DOHH2 (cell line): ENCODE data around the gene TRIML1.

Experiments
- H3F3A ChIP-seq: fragments of 200-600 bp; sonication (generic), shearing (Covaris generic); 2 replicates; pipeline ENCODE4 v1.6.0; 2016; ENCODE audit warnings: antibody characterized with exemption, mild to moderate bottlenecking; ENCODE audit not compliant: control insufficient read depth, insufficient read depth
- H3K27ac ChIP-seq: fragments of 200-600 bp; sonication (generic); 2 replicates; pipeline ENCODE4 v1.5.1; 2014; ENCODE audit warnings: low read depth, mild to moderate bottlenecking, low read length, moderate library complexity
- H3K27me3 ChIP-seq: fragments of 200-600 bp; sonication (generic); 2 replicates; pipeline ENCODE4 v1.6.1; 2014; ENCODE audit warnings: mild to moderate bottlenecking, low read length, mixed read lengths; ENCODE audit not compliant: control insufficient read depth
- H3K36me3 ChIP-seq: fragments of 200-600 bp; sonication (generic); 2 replicates; pipeline ENCODE4 v1.6.1; 2014; ENCODE audit warnings: mild to moderate bottlenecking, low read length, moderate library complexity, mixed read lengths; ENCODE audit not compliant: control insufficient read depth
- H3K4me1 ChIP-seq: fragments of 200-600 bp; sonication (generic); 2 replicates; pipeline ENCODE4 v1.6.1; 2014; ENCODE audit warnings: mild to moderate bottlenecking, low read length, mixed read lengths; ENCODE audit not compliant: control insufficient read depth
- H3K4me2 ChIP-seq: fragments of 200-600 bp; sonication (generic); 2 replicates; pipeline ENCODE4 v1.6.0; 2014; ENCODE audit warnings: mild to moderate bottlenecking, low read length, moderate library complexity
- H3K4me3 ChIP-seq: fragments of 200-600 bp; sonication (generic); 2 replicates; pipeline ENCODE4 v1.5.1; 2014; ENCODE audit warnings: mild to moderate bottlenecking, low read length, mixed read lengths
- H3K79me2 ChIP-seq: fragments of 200-600 bp; sonication (generic); 2 replicates; pipeline ENCODE4 v1.6.1; 2014; ENCODE audit warnings: mild to moderate bottlenecking, low read length, mixed read lengths; ENCODE audit not compliant: control insufficient read depth
- H3K9me2 ChIP-seq: fragments of 200-600 bp; sonication (generic); replicated peaks from 2 replicates; pipeline ENCODE4 v1.6.1; 2014; ENCODE audit warnings: mild to moderate bottlenecking, low read length, mixed read lengths; ENCODE audit not compliant: control insufficient read depth
- H3K9me3 ChIP-seq: fragments of 200-600 bp; sonication (generic); 2 replicates; pipeline ENCODE4 v1.6.1; 2014; ENCODE audit warnings: antibody characterized with exemption, low read length, mixed read lengths; ENCODE audit not compliant: control insufficient read depth, insufficient read depth
- H4K20me1 ChIP-seq: fragments of 200-600 bp; sonication (generic); 2 replicates; pipeline ENCODE4 v1.6.0; 2014; ENCODE audit warnings: low read depth, mild to moderate bottlenecking, antibody characterized with exemption, low read length, moderate library complexity; ENCODE audit not compliant: control insufficient read depth, insufficient read depth
- EZH2phosphoT487 ChIP-seq: fragments of 200-600 bp; sonication (generic); IDR thresholded peaks from 2 replicates; pipeline ENCODE4 v1.6.1; 2017; ENCODE audit warnings: borderline replicate concordance, mild to moderate bottlenecking, antibody characterized with exemption, low read length, moderate library complexity, mixed read lengths
- TF ChIP-seq, protein P1 (sequence below): fragments of 200-600 bp; sonication (generic); IDR thresholded peaks from one replicate; pipeline ENCODE4 v1.5.1; 2014; ENCODE audit warnings: antibody characterized with exemption, mild to moderate bottlenecking, low read depth, low read length; ENCODE audit not compliant: poor library complexity, severe bottlenecking

TRIML1 gene

DNA sequence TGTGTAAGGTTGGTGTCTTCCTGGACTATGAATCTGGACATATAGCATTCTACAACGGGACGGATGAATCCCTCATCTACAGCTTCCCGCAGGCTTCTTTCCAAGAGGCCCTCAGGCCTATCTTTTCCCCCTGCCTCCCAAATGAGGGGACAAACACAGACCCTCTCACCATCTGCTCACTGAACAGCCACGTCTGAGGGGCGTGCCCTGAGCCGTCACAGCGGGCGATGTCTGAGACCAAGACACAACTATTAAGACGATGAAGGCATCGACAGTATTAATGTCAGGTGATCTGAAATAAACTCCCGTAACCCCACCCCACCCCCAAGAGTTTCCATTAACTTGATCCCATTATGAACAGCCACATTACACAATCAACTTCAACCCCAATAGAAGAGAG lies 7.9 kb downstream of the TRIML1 start:
- no peaks in the 10 kb centered on the region for H3K4me1 ChIP-seq
- no peaks in the 10 kb centered on the region for H3K27me3 ChIP-seq
- no peaks in the 10 kb centered on the region for H3F3A ChIP-seq
- no peaks in the 10 kb centered on the region for H3K9me2 ChIP-seq
- H3K79me2 ChIP-seq, result no peaks in the 10 kb centered on the region
- H3K9me3 ChIP-seq, result peaks cover 4% of the 10 kb centered on the region; the same call in 1 of the 2 replicates
- H3K4me2 ChIP-seq, result no peak overlapping the region
- H3K27ac ChIP-seq, result no peak overlapping the region
- H3K36me3 ChIP-seq, result no peaks in the 10 kb centered on the region
- TF ChIP-seq EZH2phosphoT487, result no peak
- TF ChIP-seq, protein P1, sequence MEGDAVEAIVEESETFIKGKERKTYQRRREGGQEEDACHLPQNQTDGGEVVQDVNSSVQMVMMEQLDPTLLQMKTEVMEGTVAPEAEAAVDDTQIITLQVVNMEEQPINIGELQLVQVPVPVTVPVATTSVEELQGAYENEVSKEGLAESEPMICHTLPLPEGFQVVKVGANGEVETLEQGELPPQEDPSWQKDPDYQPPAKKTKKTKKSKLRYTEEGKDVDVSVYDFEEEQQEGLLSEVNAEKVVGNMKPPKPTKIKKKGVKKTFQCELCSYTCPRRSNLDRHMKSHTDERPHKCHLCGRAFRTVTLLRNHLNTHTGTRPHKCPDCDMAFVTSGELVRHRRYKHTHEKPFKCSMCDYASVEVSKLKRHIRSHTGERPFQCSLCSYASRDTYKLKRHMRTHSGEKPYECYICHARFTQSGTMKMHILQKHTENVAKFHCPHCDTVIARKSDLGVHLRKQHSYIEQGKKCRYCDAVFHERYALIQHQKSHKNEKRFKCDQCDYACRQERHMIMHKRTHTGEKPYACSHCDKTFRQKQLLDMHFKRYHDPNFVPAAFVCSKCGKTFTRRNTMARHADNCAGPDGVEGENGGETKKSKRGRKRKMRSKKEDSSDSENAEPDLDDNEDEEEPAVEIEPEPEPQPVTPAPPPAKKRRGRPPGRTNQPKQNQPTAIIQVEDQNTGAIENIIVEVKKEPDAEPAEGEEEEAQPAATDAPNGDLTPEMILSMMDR, result no peak
- H4K20me1 ChIP-seq, result no peaks in the 10 kb centered on the region
- H3K4me3 ChIP-seq, result no peak overlapping the region

- no peaks in the 10 kb centered on the region for H3K79me2 ChIP-seq
Measured at GRCh38 chr4:188147776-188148175, 8.5 kb downstream of the TRIML1 start.

DNA sequence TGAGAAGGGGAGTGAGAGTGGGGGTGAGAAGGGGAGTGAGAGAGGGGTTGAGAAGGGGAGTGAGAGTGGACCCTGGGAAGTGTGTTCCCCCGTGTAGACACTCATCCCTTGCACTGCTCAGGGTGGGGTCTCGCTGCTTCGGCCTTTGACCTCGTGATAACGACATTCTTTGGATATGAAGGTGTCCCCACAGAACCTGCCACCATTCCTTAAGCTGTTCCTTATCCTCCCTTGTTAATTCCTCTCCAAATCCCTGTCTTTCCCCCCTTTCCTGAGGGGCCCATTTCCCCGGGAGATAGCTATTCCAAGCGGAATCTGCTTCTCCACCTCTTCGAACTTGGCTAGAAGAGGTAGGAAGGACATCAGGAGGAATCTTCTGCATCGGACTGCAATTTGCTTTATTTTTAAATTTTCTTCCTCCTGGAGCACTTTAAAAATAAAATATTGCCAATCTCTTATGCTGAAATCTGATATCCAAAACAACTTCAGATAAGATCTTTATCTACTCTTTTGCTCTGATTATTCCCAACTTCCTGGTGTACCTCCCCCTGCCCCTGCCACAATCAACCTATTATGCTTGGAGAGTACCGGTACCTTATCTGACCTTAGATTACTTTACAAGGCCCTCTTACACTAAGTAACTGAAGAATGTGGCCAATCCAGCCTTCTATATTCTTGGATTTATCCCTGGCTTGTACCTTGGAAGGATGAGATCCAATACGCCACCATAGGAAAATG lies 15.6 kb downstream of the TRIML1 start:
- TF ChIP-seq, protein P1, result no peak
- TF ChIP-seq EZH2phosphoT487, result no peak
- H3K9me2 ChIP-seq, result no peaks in the 10 kb centered on the region
- H3F3A ChIP-seq, result no peaks in the 10 kb centered on the region
- no peaks in the 10 kb centered on the region; the same call in 1 of the 2 replicates for H3K9me3 ChIP-seq
- no peaks in the 10 kb centered on the region for H3K36me3 ChIP-seq
- H4K20me1 ChIP-seq, result no peaks in the 10 kb centered on the region
- H3K79me2 ChIP-seq, result no peaks in the 10 kb centered on the region
- H3K4me1 ChIP-seq, result no peaks in the 10 kb centered on the region
- H3K27me3 ChIP-seq, result no peaks in the 10 kb centered on the region
- H3K4me2 ChIP-seq, result no peak overlapping the region
- H3K4me3 ChIP-seq, result no peak overlapping the region
- no peak overlapping the region for H3K27ac ChIP-seq

More at GRCh38 chr4:188147776-188148175, 8.5 kb downstream of the TRIML1 start:
- TF ChIP-seq, protein P1, result no peak
- TF ChIP-seq EZH2phosphoT487, result no peak
- Histone ChIP-seq H3K27ac (no peak overlapping the region), H3K4me1 (no peaks in the 10 kb centered on the region), H3K4me2 (no peak overlapping the region), H3K4me3 (no peak overlapping the region), H3K36me3 (no peaks in the 10 kb centered on the region), H4K20me1 (no peaks in the 10 kb centered on the region), H3K9me3 (peaks cover 4% of the 10 kb centered on the region; the same call in 1 of the 2 replicates), H3K27me3 (no peaks in the 10 kb centered on the region), H3K9me2 (no peaks in the 10 kb centered on the region), H3F3A (no peaks in the 10 kb centered on the region)
